NB4 (cell line): ENCODE measurements around the gene PTGS2.

Source experiments
- CTCF ChIP-seq: IDR thresholded peaks from one replicate; pipeline ENCODE4 v1.5.1; 2012; ENCODE audit warnings: low read depth, low read length
- POLR2A ChIP-seq: IDR thresholded peaks from 2 replicates; pipeline ENCODE4 v1.6.1; 2011; ENCODE audit warnings: mild to moderate bottlenecking; ENCODE audit not compliant: insufficient read length; ENCODE audit errors: extremely low read depth
- TF ChIP-seq, protein P1 (sequence below): IDR thresholded peaks from 2 replicates; pipeline ENCODE4 v1.6.1; 2011; ENCODE audit warnings: low read depth, low read length

DNA sequence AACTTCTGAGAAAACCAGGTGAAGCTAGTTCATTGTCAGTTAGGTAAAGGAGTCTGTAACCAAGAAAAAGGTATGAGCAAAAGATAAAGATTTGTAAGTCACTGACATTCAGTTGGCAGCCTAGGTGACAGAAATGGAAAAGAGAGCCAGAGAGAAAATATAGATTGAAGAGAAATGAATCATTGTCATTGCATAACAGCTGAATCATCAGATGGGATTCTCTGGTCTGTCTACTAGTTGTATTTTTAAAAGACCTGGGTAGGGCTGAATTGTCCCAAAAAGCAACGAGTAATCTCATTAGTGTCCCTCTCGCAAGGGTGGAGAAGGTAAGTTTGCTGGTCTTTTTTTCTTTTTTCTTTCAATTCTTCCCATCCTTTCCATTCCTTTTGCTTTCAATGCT lies 36.6 kb downstream of the PTGS2 start:
- no peak for TF ChIP-seq CTCF
- TF ChIP-seq POLR2A, result no peak
- TF ChIP-seq, protein P1, sequence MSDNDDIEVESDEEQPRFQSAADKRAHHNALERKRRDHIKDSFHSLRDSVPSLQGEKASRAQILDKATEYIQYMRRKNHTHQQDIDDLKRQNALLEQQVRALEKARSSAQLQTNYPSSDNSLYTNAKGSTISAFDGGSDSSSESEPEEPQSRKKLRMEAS, result no peak
